Stomach (tissue), 9 donors: ENCODE data around the gene THYN1. TPM values are rescaled to one million over a fixed set of nuclear protein-coding genes. Genes with fewer than 3 reads are reported as not detected.

ENCODE experiments used
- DNase-seq, 2 donors: peaks; one replicate each; pipeline versions ENCODE4 v3.0.0 to v3.0.0-alpha.2; 2013 to 2019
- H3K27ac ChIP-seq, 5 donors: fragments of 200-600 bp in 4 of 5; sonication (generic) in 4 of 5; one replicate each; pipeline ENCODE4 v1.5.1; 2013 to 2019; ENCODE audit warnings: mild to moderate bottlenecking in 1 of 5, moderate library complexity in 1 of 5
- H3K27me3 ChIP-seq, 3 donors: fragments of 200-600 bp; sonication (generic); one replicate each; pipeline ENCODE4 v1.5.1; 2017 to 2019; ENCODE audit warnings: mixed run types in 1 of 3
- H3K36me3 ChIP-seq, 4 donors: fragments of 200-600 bp; sonication (generic); 1 replicate in 3 of 4; 2 replicates in 1 of 4; pipeline ENCODE4 v1.5.1; 2016 to 2019
- H3K4me1 ChIP-seq, 4 donors: fragments of 200-600 bp; sonication (generic); one replicate each; pipeline ENCODE4 v1.5.1; 2016 to 2019
- H3K4me3 ChIP-seq, 4 donors: fragments of 200-600 bp; sonication (generic) in 3 of 4; one replicate each; pipeline ENCODE4 v1.5.1; 2016 to 2019; ENCODE audit warnings: mild to moderate bottlenecking in 1 of 4
- H3K9me3 ChIP-seq, 4 donors: fragments of 200-600 bp; sonication (generic); one replicate each; pipeline ENCODE4 v1.5.1; 2016 to 2019
- CTCF ChIP-seq, 7 experiments: fragments of 450-650 bp in 4 of 7; fragments of 200-600 bp in 3 of 7; sonication (generic) in 3 of 7; IDR thresholded peaks; one replicate each; pipeline ENCODE4 v1.5.1; 2016 to 2019; ENCODE audit warnings: antibody characterized with exemption in 7 of 7, control low read depth in 2 of 7, mild to moderate bottlenecking in 1 of 7
- EP300 ChIP-seq: sonication (generic); formaldehyde crosslinking; IDR thresholded peaks from one replicate; pipeline ENCODE4 v1.6.1; 2017; ENCODE audit warnings: antibody characterized with exemption
- POLR2A ChIP-seq, 4 donors: fragments of 450-650 bp; IDR thresholded peaks; one replicate each; pipeline ENCODE4 v1.6.1; 2016; ENCODE audit warnings: antibody characterized with exemption in 4 of 4, control low read depth in 2 of 4, mild to moderate bottlenecking in 1 of 4, moderate library complexity in 1 of 4
- POLR2AphosphoS5 ChIP-seq, 3 donors: sonication (generic); formaldehyde crosslinking; IDR thresholded peaks; one replicate each; pipeline ENCODE4 v1.6.1; 2016; ENCODE audit warnings: antibody characterized with exemption in 3 of 3
- WGBS, 5 donors: extraction: QIAGEN DNeasy Blood & Tissue Kit in 3 of 5; methylation state at CpG; one replicate each; pipeline versions ENCODE4 v1.1.5 to v1.1.7; 2013 to 2018; 5-methylcytosine and 5-hydroxymethylcytosine counted together
- intact Hi-C: fragments of 100-400 bp; cut with DNase I; formaldehyde crosslinking; loops from one replicate; pipeline ENCODE4 v1.15.1; 2023; ENCODE audit warnings: low total_unique reads
- polyA plus RNA-seq, 3 donors: library from polyadenylated mRNA; stranded (reverse); fragments of 200-250 nt; gene quantifications; one replicate each; pipeline ENCODE4 v1.2.3, GENCODE V29; 2013
- total RNA-seq, 5 donors: library from RNA; depleted of rRNA; stranded (reverse); fragments of >200 nt; gene quantifications; one replicate each; pipeline versions ENCODE4 v1.1.0 to v1.2.3, GENCODE V29; 2014 to 2016
- donor health status: healthy with polysubstance abuse.
- donor health status: Bipolar disorder and iron deficiency.
- donor health status: healthy.

The THYN1 gene
- total and polyA plus RNA-seq, 8 donors = 4.6 to 62.1 (median 40.0) TPM

DNA sequence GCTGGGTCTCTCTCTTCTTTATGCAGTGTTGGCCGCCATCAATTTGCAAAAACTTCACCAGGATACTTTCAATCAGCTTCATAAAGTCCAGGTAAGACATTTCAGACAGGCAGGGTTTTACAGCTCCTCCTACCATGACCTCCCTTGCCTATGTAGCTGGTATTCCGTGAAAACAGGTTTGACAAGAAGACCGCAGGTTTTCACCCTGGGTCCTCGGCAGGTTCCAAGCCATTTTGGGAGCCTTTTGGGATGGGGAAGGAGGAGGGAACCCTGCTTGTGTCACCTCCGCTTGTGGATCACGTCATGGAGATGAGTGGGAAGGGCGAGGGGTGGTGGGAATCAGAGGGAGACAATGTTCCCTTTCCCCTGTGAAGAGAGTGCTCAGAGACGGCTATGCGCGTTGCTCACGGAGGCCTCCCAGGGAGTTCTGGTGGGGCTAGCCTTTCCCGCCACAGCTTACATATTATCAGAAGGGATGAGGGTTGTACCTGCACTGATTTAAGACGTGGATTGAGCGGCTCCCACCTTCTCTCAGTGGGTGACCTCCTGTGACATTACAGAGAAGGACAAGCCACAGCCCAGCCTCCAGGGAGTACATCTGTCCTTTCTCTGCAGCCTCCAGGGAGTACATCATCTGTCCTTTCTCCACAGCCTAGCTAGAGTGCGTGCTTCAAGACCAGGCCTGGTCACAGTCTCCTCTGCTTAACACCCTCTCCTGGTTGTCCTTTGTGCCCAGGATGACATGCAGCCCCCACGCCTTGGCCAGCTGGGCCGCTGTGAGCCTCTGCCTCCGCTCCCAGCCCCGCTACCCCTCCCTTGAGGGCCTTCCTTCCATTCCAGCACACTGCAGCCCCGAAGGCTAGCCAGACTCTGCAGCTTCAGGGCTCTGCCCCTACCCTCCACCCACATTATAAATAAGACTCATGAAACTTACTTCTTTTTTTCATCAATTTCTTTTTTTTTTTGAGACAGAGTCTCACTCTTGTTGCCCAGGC, 40.3 kb upstream of the THYN1 start:
- Histone ChIP-seq H3K36me3 (no peaks in the 10 kb centered on the region), H3K27ac (no peak overlapping the region), H3K9me3 (no peaks in the 10 kb centered on the region), H3K27me3 (peaks cover 0 to 9% (median 0%) of the 10 kb centered on the region in 3 donors), H3K4me3 (no peak overlapping the region), H3K4me1 (no peaks in the 10 kb centered on the region)
- no peak for TF ChIP-seq CTCF (IDR thresholded peaks at IDR 0.05)
- no peak for TF ChIP-seq POLR2A (IDR thresholded peaks at IDR 0.05)
- no peak for TF ChIP-seq EP300
- no peak for TF ChIP-seq POLR2AphosphoS5 (IDR thresholded peaks at IDR 0.05)
- no peak for DNase-seq
- intact Hi-C loops = no loop called here
- WGBS, 5 donors = 64 to 77% (median 72%) methylated on average over 20 of the region's 20 CpGs

DNA sequence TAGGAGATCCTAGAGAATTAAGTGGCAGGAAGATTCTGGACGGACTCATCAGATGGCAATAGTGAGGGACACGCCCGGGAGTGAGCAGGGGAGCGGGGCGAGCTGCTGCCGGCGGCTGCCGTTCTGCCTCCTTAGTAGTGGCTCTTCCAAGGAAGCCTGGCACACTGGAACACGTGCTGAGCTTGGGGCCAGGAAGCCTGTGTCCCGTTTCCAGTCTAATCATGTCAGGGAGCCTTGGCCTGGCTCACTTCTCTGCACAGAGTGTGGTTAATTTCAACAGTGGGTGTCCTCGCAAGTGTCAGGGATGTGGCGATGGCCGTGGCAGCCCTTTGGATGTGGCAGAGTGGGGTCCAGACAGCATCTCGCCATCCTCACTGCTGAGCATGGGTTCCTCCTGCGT, 39.5 kb upstream of the THYN1 start:
- H3K27me3 ChIP-seq = peaks cover 0 to 9% (median 0%) of the 10 kb centered on the region in 3 donors

GRCh38 chr11:134291196-134291595, 38.0 kb upstream of the THYN1 start:
- no peaks in the 10 kb centered on the region for H3K36me3 ChIP-seq
- H3K4me3 ChIP-seq = no peak overlapping the region
- TF ChIP-seq POLR2AphosphoS5 (IDR thresholded peaks at IDR 0.05) = no peak
- no peak for TF ChIP-seq CTCF (IDR thresholded peaks at IDR 0.05)
- no peak for TF ChIP-seq POLR2A (IDR thresholded peaks at IDR 0.05)
- no peak for TF ChIP-seq EP300
- DNase-seq = no peak
- H3K27ac ChIP-seq = no peak overlapping the region
- 77 to 96% (median 94%) methylated on average over 6 of the region's 6 CpGs for WGBS, 5 donors
- H3K27me3 ChIP-seq = peaks cover 0 to 9% (median 0%) of the 10 kb centered on the region in 3 donors
- no peaks in the 10 kb centered on the region for H3K4me1 ChIP-seq
- no peaks in the 10 kb centered on the region for H3K9me3 ChIP-seq
- intact Hi-C loops = no loop called here

More for the DNA sequence above, 39.5 kb upstream of the THYN1 start:
- Histone ChIP-seq H3K27ac (no peak overlapping the region), H3K9me3 (no peaks in the 10 kb centered on the region), H3K4me3 (no peak overlapping the region), H3K36me3 (no peaks in the 10 kb centered on the region), H3K4me1 (no peaks in the 10 kb centered on the region)
- 77 to 90% (median 86%) methylated on average over 5 to 15 of the region's 15 CpGs for WGBS, 5 donors
- DNase-seq = no peak
- intact Hi-C loops = no loop called here
- no peak for TF ChIP-seq EP300
- TF ChIP-seq POLR2AphosphoS5 (IDR thresholded peaks at IDR 0.05) = no peak
- no peak for TF ChIP-seq POLR2A (IDR thresholded peaks at IDR 0.05)
- TF ChIP-seq CTCF (IDR thresholded peaks at IDR 0.05) = no peak

GRCh38 chr11:134290646-134291045, 37.5 kb upstream of the THYN1 start:
- 86 to 92% (median 87%) methylated on average over 7 of the region's 7 CpGs for WGBS, 5 donors
- no peak overlapping the region for H3K4me3 ChIP-seq
- intact Hi-C loops = no loop called here

More at GRCh38 chr11:134290646-134291045, 37.5 kb upstream of the THYN1 start:
- Histone ChIP-seq H3K27ac (no peak overlapping the region), H3K4me1 (no peaks in the 10 kb centered on the region), H3K27me3 (peaks cover 0 to 9% (median 0%) of the 10 kb centered on the region in 3 donors), H3K36me3 (no peaks in the 10 kb centered on the region), H3K9me3 (no peaks in the 10 kb centered on the region)
- TF ChIP-seq CTCF (IDR thresholded peaks at IDR 0.05) (no peak), POLR2AphosphoS5 (IDR thresholded peaks at IDR 0.05) (no peak), POLR2A (IDR thresholded peaks at IDR 0.05) (no peak), EP300 (no peak)
- no peak for DNase-seq
